Activated CD4-positive, CD25-positive, alpha-beta regulatory T cell (primary cell): Measurements from ENCODE around the gene ZNF511.
A peak's percentile ranks its signal among the peaks of the same experiment; 100 is the strongest.

Source experiments
- DNase-seq, 4 experiments: peaks; one replicate each; lab custom pipeline; 2025; lab: John Stamatoyannopoulos, UW

Gene ZNF511

GRCh38 chr10:133353988-133354605 lies 45.4 kb downstream of the ZNF511 start:
- no peak for DNase-seq

GRCh38 chr10:133354672-133355240 lies 46.0 kb downstream of the ZNF511 start:
- DNase-seq = no peak

GRCh38 chr10:133355266-133355665 lies 46.6 kb downstream of the ZNF511 start:
- no peak for DNase-seq

- no peak for DNase-seq
These were observed 47.3 kb downstream of the ZNF511 start for GRCh38 chr10:133355991-133356390.

- no peak for DNase-seq
These were observed 48.0 kb downstream of the ZNF511 start for GRCh38 chr10:133356549-133357284.

- DNase-seq = peak; percentile 55 to 65 (median 58)
These were observed 48.8 kb downstream of the ZNF511 start, which contains the start of gene FUOM for GRCh38 chr10:133357285-133358161. Gene FUOM, minus strand, starts transcription at chr10:133358019. Its CDS starts 12 bp downstream, at chr10:133358007.

- DNase-seq = no peak
These were observed 49.6 kb downstream of the ZNF511 start for GRCh38 chr10:133358162-133358924.

GRCh38 chr10:133358925-133359310 lies 50.2 kb downstream of the ZNF511 start:
- no peak for DNase-seq

GRCh38 chr10:133359554-133359971 lies 50.8 kb downstream of the ZNF511 start:
- DNase-seq = no peak

- no peak for DNase-seq
These were observed 51.4 kb downstream of the ZNF511 start for GRCh38 chr10:133359972-133360610.

GRCh38 chr10:133361227-133361626 lies 52.5 kb downstream of the ZNF511 start:
- DNase-seq = no peak

GRCh38 chr10:133361773-133362441 lies 53.2 kb downstream of the ZNF511 start:
- DNase-seq = no peak
